K562 (cell line): ENCODE results near the gene SERPINA1. TPM values are rescaled to one million over a fixed set of nuclear protein-coding genes. Genes with fewer than 3 reads are reported as not detected.

ENCODE experiments used
- ATAC-seq: fragments of 200-7000 bp; cut with Tn5 transposase; 3 replicates; pipeline ENCODE4 v1.9.1; 2020; ENCODE audit warnings: moderate library complexity
- BruUV-seq: library from RNA; stranded (reverse); fragments of 400-500 nt; replicated peaks from 2 replicates; lab custom pipeline; 2021; lab: Mats Ljungman, UMichigan
- CTCF ChIA-PET: fragments of 300-600 bp; formaldehyde crosslinking; extraction: SDS; loops from one replicate; lab custom pipeline; 2021; ENCODE audit warnings: low intra/inter-chr PET ratio; lab: Yijun Ruan, JAX
- POLR2A ChIA-PET: fragments of 300-600, 350-650 bp; sonication (Branson Sonifier 250); formaldehyde crosslinking; extraction: SDS; loops from one replicate; lab custom pipeline; 2021; ENCODE audit warnings: antibody characterized with exemption, inconsistent platforms; lab: Yijun Ruan, JAX
- DNase-seq, 4 experiments: peaks; one replicate each; pipeline versions ENCODE4 v3.0.0 to v3.0.0-alpha.2; 2011 to 2018; ENCODE audit warnings: low spot score in 3 of 4, mixed read lengths in 3 of 4; ENCODE audit errors: extremely low read depth in 1 of 4
- FAIRE-seq: peaks from 2 replicates; lab custom pipeline; 2011; peaks lifted over from hg19 to GRCh38; lab: Jason Lieb, UNC
- H2AFZ ChIP-seq: 2 replicates; pipeline ENCODE4 v1.6.0; 2011; ENCODE audit warnings: low read depth, low read length, control low read depth, inconsistent platforms
- H3K27ac ChIP-seq: fragments of 200-600 bp; 3 replicates; pipeline ENCODE4 v1.8.0; 2011; ENCODE audit warnings: low read depth, mild to moderate bottlenecking, control low read depth, inconsistent platforms, low read length, moderate library complexity, mixed read lengths; ENCODE audit errors: extremely low read depth
- H3K27me3 ChIP-seq, 2 experiments: fragments of 300-600 bp in 1 of 2; 2 replicates in 1 of 2; 3 replicates in 1 of 2; pipeline versions ENCODE4 v1.6.0 to v1.8.0; 2011; ENCODE audit warnings: inconsistent platforms in 2 of 2, low read length in 2 of 2, mild to moderate bottlenecking in 1 of 2, mixed read lengths in 1 of 2, moderate library complexity in 1 of 2; ENCODE audit not compliant: control insufficient read depth in 2 of 2, insufficient read depth in 2 of 2
- H3K36me3 ChIP-seq: fragments of 300-600 bp; 3 replicates; pipeline ENCODE4 v1.8.0; 2011; ENCODE audit warnings: mild to moderate bottlenecking, low read length, inconsistent platforms; ENCODE audit not compliant: control insufficient read depth, insufficient read depth
- H3K4me1 ChIP-seq, 2 experiments: fragments of 200-600 bp in 1 of 2; replicated peaks in 1 of 2; 2 replicates in 1 of 2; 3 replicates in 1 of 2; pipeline versions ENCODE4 v1.5.1 to v1.8.0; 2011; ENCODE audit warnings: inconsistent platforms in 2 of 2, low read length in 2 of 2, mild to moderate bottlenecking in 1 of 2, mixed read lengths in 1 of 2, moderate library complexity in 1 of 2; ENCODE audit not compliant: control insufficient read depth in 2 of 2, insufficient read depth in 2 of 2
- H3K4me2 ChIP-seq: 2 replicates; pipeline ENCODE4 v1.6.1; 2011; ENCODE audit warnings: low read length, control low read depth, inconsistent platforms, mixed read lengths; ENCODE audit not compliant: insufficient read depth
- H3K4me3 ChIP-seq: fragments of 200-600 bp; sonication (generic), shearing (Covaris generic); 2 replicates; pipeline ENCODE4 v1.5.1; 2016; ENCODE audit warnings: control low read depth, inconsistent platforms
- H3K79me2 ChIP-seq: fragments of 200-600 bp; 3 replicates; pipeline ENCODE4 v1.8.0; 2011; ENCODE audit warnings: low read length, inconsistent platforms; ENCODE audit not compliant: control insufficient read depth, insufficient read depth
- H3K9ac ChIP-seq, 2 experiments: 2 replicates each; pipeline versions ENCODE4 v1.6.0 to v1.6.1; 2011; ENCODE audit warnings: low read depth in 2 of 2, low read length in 2 of 2, control low read depth in 1 of 2, inconsistent platforms in 1 of 2, mild to moderate bottlenecking in 1 of 2, mixed read lengths in 1 of 2; ENCODE audit not compliant: insufficient read depth in 1 of 2
- H3K9me1 ChIP-seq: one replicate; pipeline ENCODE4 v1.6.0; 2011; ENCODE audit warnings: inconsistent platforms, mild to moderate bottlenecking, low read length, moderate library complexity; ENCODE audit not compliant: control insufficient read depth, insufficient read depth
- H3K9me3 ChIP-seq: replicated peaks from 2 replicates; pipeline ENCODE4 v1.5.1; 2011; ENCODE audit warnings: low read depth, low read length, inconsistent platforms; ENCODE audit not compliant: control insufficient read depth, insufficient read depth
- H4K20me1 ChIP-seq: replicated peaks from 2 replicates; pipeline ENCODE4 v1.6.1; 2011; ENCODE audit warnings: low read length, inconsistent platforms, mixed read lengths; ENCODE audit not compliant: control insufficient read depth, insufficient read depth
- NELFE ChIP-seq: IDR thresholded peaks from 2 replicates; pipeline ENCODE4 v1.6.1; 2011; ENCODE audit warnings: mild to moderate bottlenecking; ENCODE audit not compliant: insufficient read depth, insufficient read length
- PTTG1 ChIP-seq: fragments of 450-650 bp; IDR thresholded peaks from 2 replicates; pipeline ENCODE4 v1.6.1; 2016; ENCODE audit warnings: low read depth, mild to moderate bottlenecking, missing genetic modification characterization, missing compliant biosample characterization
- WGBS: fragments of 100-300 bp; shearing (Covaris generic); methylation state at CpG from one replicate; pipeline ENCODE4 v1.1.6; 2016; ENCODE audit warnings: low coverage, mixed read lengths; ENCODE audit not compliant: insufficient coverage; ENCODE audit errors: missing lambda C conversion rate; 5-methylcytosine and 5-hydroxymethylcytosine counted together
- in situ Hi-C: fragments of 300-500 bp; cut with MboI; formaldehyde crosslinking; loops from 4 replicates; pipeline ENCODE4 v1.15.0; 2018; ENCODE audit warnings: inconsistent platforms, mixed read lengths
- intact Hi-C: fragments of 100-400 bp; cut with micrococcal nuclease; formaldehyde crosslinking; loops from 2 replicates; pipeline ENCODE4 v1.14.2; 2022
- polyA plus RNA-seq, 8 experiments: library from polyadenylated mRNA; depleted of rRNA in 4 of 8; stranded (reverse) in 5 of 8; unstranded in 3 of 8; fragments of >200 nt; fragmentation: Nextera tagmentation in 2 of 8; fragmentation: Illumina TruSeq in 1 of 8; extraction: Ambion mirVana in 2 of 8; extraction: Trizol in 1 of 8; gene quantifications; 2 replicates each; pipeline versions ENCODE4 v1.2.1 to v1.2.3, GENCODE V29; 2011 to 2014; ENCODE audit warnings: inconsistent platforms in 1 of 8, missing spikeins in 1 of 8
- total RNA-seq, 7 experiments: library from RNA; depleted of rRNA in 6 of 7; stranded (reverse); fragments of >200 nt in 6 of 7; fragmentation: Illumina TruSeq in 2 of 7; extraction: Trizol in 2 of 7; gene quantifications; 2 replicates each; pipeline versions ENCODE4 v1.2.1 to v1.2.3, GENCODE V29; 2011 to 2021; ENCODE audit warnings: low replicate concordance in 1 of 7
- TF ChIP-seq, protein P1 (sequence below): sonication (generic); formaldehyde crosslinking; IDR thresholded peaks from 2 replicates; pipeline ENCODE4 v1.8.0; 2022; ENCODE audit warnings: missing genetic modification reagents, mild to moderate bottlenecking, borderline replicate concordance

The SERPINA1 gene
- total and polyA plus RNA-seq, 9 of the 15 experiments (the other 6 are each of a cell fraction or from before 2014, with no cell fraction given), result 4.1 TPM; not detected in 8

- CTCF ChIA-PET, result no interaction called here
- H3K27me3 ChIP-seq, result peaks cover 0 to 3% of the 10 kb centered on the region in 2 experiments; a peak in 2 of 5 replicates
- no peak overlapping the region for H2AFZ ChIP-seq
- BruUV-seq, result no TSS peak
- WGBS, result 0% methylated on average over 11 of the region's 12 CpGs
- H3K4me1 ChIP-seq, result no peaks in the 10 kb centered on the region
- H4K20me1 ChIP-seq, result no peaks in the 10 kb centered on the region
- no peaks in the 10 kb centered on the region for H3K36me3 ChIP-seq
- no peaks in the 10 kb centered on the region for H3K9me1 ChIP-seq
- no peaks in the 10 kb centered on the region for H3K9me3 ChIP-seq
- TF ChIP-seq NELFE, result no peak
- TF ChIP-seq PTTG1 (tag), result no peak
- TF ChIP-seq, protein P1, sequence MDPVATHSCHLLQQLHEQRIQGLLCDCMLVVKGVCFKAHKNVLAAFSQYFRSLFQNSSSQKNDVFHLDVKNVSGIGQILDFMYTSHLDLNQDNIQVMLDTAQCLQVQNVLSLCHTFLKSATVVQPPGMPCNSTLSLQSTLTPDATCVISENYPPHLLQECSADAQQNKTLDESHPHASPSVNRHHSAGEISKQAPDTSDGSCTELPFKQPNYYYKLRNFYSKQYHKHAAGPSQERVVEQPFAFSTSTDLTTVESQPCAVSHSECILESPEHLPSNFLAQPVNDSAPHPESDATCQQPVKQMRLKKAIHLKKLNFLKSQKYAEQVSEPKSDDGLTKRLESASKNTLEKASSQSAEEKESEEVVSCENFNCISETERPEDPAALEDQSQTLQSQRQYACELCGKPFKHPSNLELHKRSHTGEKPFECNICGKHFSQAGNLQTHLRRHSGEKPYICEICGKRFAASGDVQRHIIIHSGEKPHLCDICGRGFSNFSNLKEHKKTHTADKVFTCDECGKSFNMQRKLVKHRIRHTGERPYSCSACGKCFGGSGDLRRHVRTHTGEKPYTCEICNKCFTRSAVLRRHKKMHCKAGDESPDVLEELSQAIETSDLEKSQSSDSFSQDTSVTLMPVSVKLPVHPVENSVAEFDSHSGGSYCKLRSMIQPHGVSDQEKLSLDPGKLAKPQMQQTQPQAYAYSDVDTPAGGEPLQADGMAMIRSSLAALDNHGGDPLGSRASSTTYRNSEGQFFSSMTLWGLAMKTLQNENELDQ (CRISPR knock-in tag), result no peak
- TF ChIP-seq, all 486 proteins: peak for 0
- H3K27ac ChIP-seq, result no peak overlapping the region
- no peak overlapping the region for H3K4me2 ChIP-seq
- DNase-seq (no peak), ATAC-seq (no peak), FAIRE-seq (no peak)
- intact Hi-C loops (no loop called here), in situ Hi-C loops (no loop called here)
- POLR2A ChIA-PET, result no interaction called here
- no peak overlapping the region for H3K9ac ChIP-seq
- no peak overlapping the region for H3K4me3 ChIP-seq
- no peaks in the 10 kb centered on the region for H3K79me2 ChIP-seq
Measured at GRCh38 chr14:94367347-94368242, 20.8 kb downstream of the SERPINA1 start.
